Endometrial microvascular endothelial cells (primary cell): Measurements from ENCODE around the gene LEO1. TPM values are rescaled to one million over a fixed set of nuclear protein-coding genes. Genes with fewer than 3 reads are reported as not detected.

Experiments
- in situ Hi-C: cut with HindIII; loops from 2 replicates; pipeline ENCODE4 v1.10.0; 2017; ENCODE audit warnings: low sequenced_read_pairs, low pct_unique_long_range_greater_than_20kb; ENCODE audit errors: inconsistent ontology term
- total RNA-seq: library from RNA; depleted of rRNA; stranded (reverse); fragments of >200 nt; gene quantifications from one replicate; pipeline ENCODE4 v1.2.3, GENCODE V29; 2015; ENCODE audit errors: inconsistent ontology term

LEO1 gene
- total RNA-seq, 1 donor from 2014 or later: 24.6 TPM

GRCh38 chr15:51939216-51939615 lies 32.4 kb downstream of the LEO1 start:
- in situ Hi-C loops: no loop called here

GRCh38 chr15:51938286-51938685 lies 33.3 kb downstream of the LEO1 start:
- in situ Hi-C loops: no loop called here

- in situ Hi-C loops: no loop called here
These were observed 35.5 kb downstream of the LEO1 start for GRCh38 chr15:51936105-51936478.

- in situ Hi-C loops: no loop called here
These were observed 36.0 kb downstream of the LEO1 start for GRCh38 chr15:51935466-51936104.

- in situ Hi-C loops: no loop called here
These were observed 39.4 kb downstream of the LEO1 start for GRCh38 chr15:51932161-51932560.

GRCh38 chr15:51931638-51932037 lies 39.9 kb downstream of the LEO1 start:
- in situ Hi-C loops: no loop called here

- in situ Hi-C loops: no loop called here
These were observed 40.6 kb downstream of the LEO1 start for GRCh38 chr15:51931016-51931415.

GRCh38 chr15:51926809-51927208 lies 44.8 kb downstream of the LEO1 start:
- in situ Hi-C loops: no loop called here

- in situ Hi-C loops: no loop called here
These were observed 47.2 kb downstream of the LEO1 start for GRCh38 chr15:51924156-51925068.

- in situ Hi-C loops: no loop called here
These were observed 54.1 kb downstream of the LEO1 start for GRCh38 chr15:51917493-51917892.

GRCh38 chr15:51912528-51912927 lies 59.0 kb downstream of the LEO1 start:
- in situ Hi-C loops: no loop called here

GRCh38 chr15:51909584-51909983 lies 62.0 kb downstream of the LEO1 start:
- in situ Hi-C loops: no loop called here

- in situ Hi-C loops: no loop called here
These were observed 63.3 kb downstream of the LEO1 start for GRCh38 chr15:51908316-51908715.

- in situ Hi-C loops: no loop called here
These were observed 64.3 kb downstream of the LEO1 start for GRCh38 chr15:51907136-51907862.

- in situ Hi-C loops: no loop called here
These were observed 66.6 kb downstream of the LEO1 start for GRCh38 chr15:51904931-51905330.

GRCh38 chr15:51904421-51904820 lies 67.2 kb downstream of the LEO1 start:
- in situ Hi-C loops: no loop called here

- in situ Hi-C loops: no loop called here
These were observed 82.1 kb downstream of the LEO1 start for GRCh38 chr15:51889486-51889885.

GRCh38 chr15:51888593-51889195 lies 82.9 kb downstream of the LEO1 start:
- in situ Hi-C loops: no loop called here
